GM23338 (cell line): ENCODE data around the gene CXCR1. TPM values are rescaled to one million over a fixed set of nuclear protein-coding genes. Genes with fewer than 3 reads are reported as not detected.
A peak's percentile ranks its signal among the peaks of the same experiment; 100 is the strongest.

Experiments
- ATAC-seq: fragments of 200-7000 bp; cut with Tn5 transposase; 3 replicates; pipeline ENCODE4 v1.9.1; 2020
- DNase-seq: peaks from one replicate; pipeline ENCODE4 v3.0.0-alpha.2; 2015; ENCODE audit warnings: low spot score
- H2AFZ ChIP-seq: fragments of 200-600 bp; sonication (generic); 2 replicates; pipeline ENCODE4 v1.8.0; 2016; ENCODE audit warnings: antibody characterized with exemption, mild to moderate bottlenecking, moderate library complexity
- H3F3A ChIP-seq: fragments of 200-600 bp; sonication (generic); replicated peaks from 2 replicates; pipeline ENCODE4 v1.8.0; 2017; ENCODE audit warnings: antibody characterized with exemption, mixed run types, low read depth
- H3K27ac ChIP-seq: fragments of 200-600 bp; sonication (generic); 2 replicates; pipeline ENCODE4 v1.6.1; 2016; ENCODE audit warnings: low read depth
- H3K27me3 ChIP-seq: fragments of 200-600 bp; sonication (generic); 2 replicates; pipeline ENCODE4 v1.8.0; 2016; ENCODE audit warnings: mild to moderate bottlenecking, mixed run types, moderate library complexity; ENCODE audit not compliant: insufficient read depth
- H3K36me3 ChIP-seq: fragments of 200-600 bp; sonication (generic); 2 replicates; pipeline ENCODE4 v1.8.0; 2016; ENCODE audit warnings: mild to moderate bottlenecking; ENCODE audit not compliant: insufficient read depth
- H3K4me1 ChIP-seq: fragments of 200-600 bp; sonication (generic); 2 replicates; pipeline ENCODE4 v1.8.0; 2016; ENCODE audit warnings: mild to moderate bottlenecking, moderate library complexity; ENCODE audit not compliant: insufficient read depth
- H3K4me2 ChIP-seq: fragments of 200-600 bp; sonication (generic); 2 replicates; pipeline ENCODE4 v1.7.1; 2017; ENCODE audit warnings: mixed run types
- H3K4me3 ChIP-seq: fragments of 200-600 bp; sonication (generic); 2 replicates; pipeline ENCODE4 v1.6.1; 2016; ENCODE audit warnings: mixed run types
- H3K79me2 ChIP-seq: fragments of 200-600 bp; sonication (generic); replicated peaks from 2 replicates; pipeline ENCODE4 v1.8.0; 2017; ENCODE audit warnings: mild to moderate bottlenecking; ENCODE audit not compliant: insufficient read depth
- H3K9me2 ChIP-seq: fragments of 200-600 bp; sonication (generic); 2 replicates; pipeline ENCODE4 v1.8.0; 2017; ENCODE audit not compliant: insufficient read depth
- H4K20me1 ChIP-seq: fragments of 200-600 bp; sonication (generic); replicated peaks from 2 replicates; pipeline ENCODE4 v1.8.0; 2017; ENCODE audit warnings: mild to moderate bottlenecking; ENCODE audit not compliant: insufficient read depth
- H3K27ac Mint-ChIP-seq: 2 replicates; pipeline ENCODE4 v1.8.0; 2020; ENCODE audit warnings: inconsistent platforms, mild to moderate bottlenecking, moderate library complexity, mixed read lengths
- H3K27me3 Mint-ChIP-seq: 3 replicates; pipeline ENCODE4 v1.8.0; 2022; ENCODE audit warnings: low read depth, mild to moderate bottlenecking, moderate library complexity, mixed read lengths, inconsistent platforms; ENCODE audit not compliant: insufficient read depth, poor library complexity
- H3K36me3 Mint-ChIP-seq: 3 replicates; pipeline ENCODE4 v1.8.0; 2021; ENCODE audit warnings: low read depth, mild to moderate bottlenecking, inconsistent platforms, moderate library complexity, mixed read lengths
- H3K4me1 Mint-ChIP-seq: 3 replicates; pipeline ENCODE4 v1.8.0; 2020; ENCODE audit warnings: mild to moderate bottlenecking, inconsistent platforms, mixed read lengths
- H3K4me3 Mint-ChIP-seq: 3 replicates; pipeline ENCODE4 v1.8.0; 2021; ENCODE audit warnings: moderate library complexity, mild to moderate bottlenecking, inconsistent platforms, mixed read lengths
- H3K9me3 Mint-ChIP-seq: 3 replicates; pipeline ENCODE4 v1.8.0; 2020; ENCODE audit warnings: moderate library complexity, mild to moderate bottlenecking, inconsistent platforms, mixed read lengths
- ETS1 ChIP-seq: IDR thresholded peaks from 2 replicates; pipeline ENCODE4 v1.6.1; 2016; ENCODE audit warnings: antibody characterized with exemption
- EZH2phosphoT487 ChIP-seq: fragments of 200-600 bp; sonication (generic); IDR thresholded peaks from one replicate; pipeline ENCODE4 v1.8.1; 2018; ENCODE audit warnings: antibody characterized with exemption; ENCODE audit not compliant: unreplicated experiment
- JUNB ChIP-seq: IDR thresholded peaks from one replicate; pipeline ENCODE4 v1.6.1; 2016; ENCODE audit warnings: antibody characterized with exemption; ENCODE audit not compliant: unreplicated experiment
- REST ChIP-seq: IDR thresholded peaks from one replicate; pipeline ENCODE4 v1.6.1; 2018; ENCODE audit warnings: antibody characterized with exemption; ENCODE audit not compliant: unreplicated experiment
- ZNF114 ChIP-seq: fragments of 250-450 bp; sonication (Bioruptor Pico); IDR thresholded peaks from 2 replicates; pipeline ENCODE4 v1.5.0; 2020; ENCODE audit warnings: mild to moderate bottlenecking, moderate library complexity
- polyA plus RNA-seq: library from polyadenylated mRNA; unstranded; fragments of >200 nt; fragmentation: Nextera tagmentation; extraction: Ambion mirVana; gene quantifications from 2 replicates; pipeline ENCODE4 v1.2.1, GENCODE V29; 2016
- total RNA-seq: library from RNA; depleted of rRNA; stranded (reverse); fragments of >200 nt; shearing (Covaris generic); gene quantifications from 2 replicates; pipeline ENCODE4 v1.2.3, GENCODE V29; 2014
- TF ChIP-seq, protein P1 (sequence below), 2 experiments: fragments of 200-600 bp in 1 of 2; sonication (generic) in 1 of 2; conservative IDR thresholded peaks; 2 replicates each; pipeline versions ENCODE4 v1.5.1 to v1.6.1; 2016 to 2017; ENCODE audit warnings: antibody characterized with exemption in 2 of 2, low read depth in 2 of 2, mild to moderate bottlenecking in 2 of 2, moderate library complexity in 1 of 2
- TF ChIP-seq, protein P2 (sequence below): fragments of 250-450 bp; sonication (Bioruptor Pico); IDR thresholded peaks from 2 replicates; pipeline ENCODE4 v1.5.0; 2020; ENCODE audit warnings: mild to moderate bottlenecking, moderate library complexity

Gene CXCR1
- total and polyA plus RNA-seq, 2 experiments from 2014 or later: not detected

DNA sequence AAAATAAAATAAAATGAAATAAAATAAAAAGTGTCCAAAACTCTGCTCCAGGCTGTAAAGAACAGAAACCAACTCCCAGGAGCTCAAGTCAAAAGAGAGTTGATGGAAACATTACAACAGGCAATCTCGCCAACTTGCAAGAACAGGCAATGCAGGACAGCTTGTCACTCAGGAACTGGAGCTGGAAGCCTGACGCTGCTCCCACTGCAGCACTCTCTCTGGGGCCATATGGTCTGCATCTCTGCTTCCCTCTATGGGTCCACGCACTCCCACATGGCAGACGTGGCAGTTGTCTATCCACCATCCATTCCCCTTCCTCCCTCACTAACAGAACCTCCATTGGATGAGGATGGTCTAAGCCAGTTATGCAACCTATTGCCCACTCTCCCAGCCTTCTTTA is 26.9 kb upstream of the CXCR1 start:
- Mint-ChIP-seq H3K36me3 (no peaks in the 10 kb centered on the region), H3K9me3 (no peaks in the 10 kb centered on the region), H3K27me3 (peaks cover 2% of the 10 kb centered on the region), H3K27ac (no peak overlapping the region), H3K4me1 (peaks cover 11% of the 10 kb centered on the region), H3K4me3 (no peak overlapping the region)
- no peaks in the 10 kb centered on the region for H3K9me2 ChIP-seq
- ATAC-seq: no peak
- H3K4me2 ChIP-seq: no peak overlapping the region
- H3K4me1 ChIP-seq: no peaks in the 10 kb centered on the region
- H3K36me3 ChIP-seq: no peaks in the 10 kb centered on the region
- no peaks in the 10 kb centered on the region for H3K27me3 ChIP-seq
- H4K20me1 ChIP-seq: no peaks in the 10 kb centered on the region
- no peak for TF ChIP-seq REST
- no peak for TF ChIP-seq EZH2phosphoT487
- no peak for TF ChIP-seq ZNF114 (CRISPR knock-in tag)
- TF ChIP-seq, protein P1, sequence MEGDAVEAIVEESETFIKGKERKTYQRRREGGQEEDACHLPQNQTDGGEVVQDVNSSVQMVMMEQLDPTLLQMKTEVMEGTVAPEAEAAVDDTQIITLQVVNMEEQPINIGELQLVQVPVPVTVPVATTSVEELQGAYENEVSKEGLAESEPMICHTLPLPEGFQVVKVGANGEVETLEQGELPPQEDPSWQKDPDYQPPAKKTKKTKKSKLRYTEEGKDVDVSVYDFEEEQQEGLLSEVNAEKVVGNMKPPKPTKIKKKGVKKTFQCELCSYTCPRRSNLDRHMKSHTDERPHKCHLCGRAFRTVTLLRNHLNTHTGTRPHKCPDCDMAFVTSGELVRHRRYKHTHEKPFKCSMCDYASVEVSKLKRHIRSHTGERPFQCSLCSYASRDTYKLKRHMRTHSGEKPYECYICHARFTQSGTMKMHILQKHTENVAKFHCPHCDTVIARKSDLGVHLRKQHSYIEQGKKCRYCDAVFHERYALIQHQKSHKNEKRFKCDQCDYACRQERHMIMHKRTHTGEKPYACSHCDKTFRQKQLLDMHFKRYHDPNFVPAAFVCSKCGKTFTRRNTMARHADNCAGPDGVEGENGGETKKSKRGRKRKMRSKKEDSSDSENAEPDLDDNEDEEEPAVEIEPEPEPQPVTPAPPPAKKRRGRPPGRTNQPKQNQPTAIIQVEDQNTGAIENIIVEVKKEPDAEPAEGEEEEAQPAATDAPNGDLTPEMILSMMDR (conservative IDR thresholded peaks at IDR 0.05; ENCODE audit: low read depth in 2 of 2): no peak
- no peak for TF ChIP-seq JUNB
- TF ChIP-seq ETS1: no peak
- TF ChIP-seq, protein P2, sequence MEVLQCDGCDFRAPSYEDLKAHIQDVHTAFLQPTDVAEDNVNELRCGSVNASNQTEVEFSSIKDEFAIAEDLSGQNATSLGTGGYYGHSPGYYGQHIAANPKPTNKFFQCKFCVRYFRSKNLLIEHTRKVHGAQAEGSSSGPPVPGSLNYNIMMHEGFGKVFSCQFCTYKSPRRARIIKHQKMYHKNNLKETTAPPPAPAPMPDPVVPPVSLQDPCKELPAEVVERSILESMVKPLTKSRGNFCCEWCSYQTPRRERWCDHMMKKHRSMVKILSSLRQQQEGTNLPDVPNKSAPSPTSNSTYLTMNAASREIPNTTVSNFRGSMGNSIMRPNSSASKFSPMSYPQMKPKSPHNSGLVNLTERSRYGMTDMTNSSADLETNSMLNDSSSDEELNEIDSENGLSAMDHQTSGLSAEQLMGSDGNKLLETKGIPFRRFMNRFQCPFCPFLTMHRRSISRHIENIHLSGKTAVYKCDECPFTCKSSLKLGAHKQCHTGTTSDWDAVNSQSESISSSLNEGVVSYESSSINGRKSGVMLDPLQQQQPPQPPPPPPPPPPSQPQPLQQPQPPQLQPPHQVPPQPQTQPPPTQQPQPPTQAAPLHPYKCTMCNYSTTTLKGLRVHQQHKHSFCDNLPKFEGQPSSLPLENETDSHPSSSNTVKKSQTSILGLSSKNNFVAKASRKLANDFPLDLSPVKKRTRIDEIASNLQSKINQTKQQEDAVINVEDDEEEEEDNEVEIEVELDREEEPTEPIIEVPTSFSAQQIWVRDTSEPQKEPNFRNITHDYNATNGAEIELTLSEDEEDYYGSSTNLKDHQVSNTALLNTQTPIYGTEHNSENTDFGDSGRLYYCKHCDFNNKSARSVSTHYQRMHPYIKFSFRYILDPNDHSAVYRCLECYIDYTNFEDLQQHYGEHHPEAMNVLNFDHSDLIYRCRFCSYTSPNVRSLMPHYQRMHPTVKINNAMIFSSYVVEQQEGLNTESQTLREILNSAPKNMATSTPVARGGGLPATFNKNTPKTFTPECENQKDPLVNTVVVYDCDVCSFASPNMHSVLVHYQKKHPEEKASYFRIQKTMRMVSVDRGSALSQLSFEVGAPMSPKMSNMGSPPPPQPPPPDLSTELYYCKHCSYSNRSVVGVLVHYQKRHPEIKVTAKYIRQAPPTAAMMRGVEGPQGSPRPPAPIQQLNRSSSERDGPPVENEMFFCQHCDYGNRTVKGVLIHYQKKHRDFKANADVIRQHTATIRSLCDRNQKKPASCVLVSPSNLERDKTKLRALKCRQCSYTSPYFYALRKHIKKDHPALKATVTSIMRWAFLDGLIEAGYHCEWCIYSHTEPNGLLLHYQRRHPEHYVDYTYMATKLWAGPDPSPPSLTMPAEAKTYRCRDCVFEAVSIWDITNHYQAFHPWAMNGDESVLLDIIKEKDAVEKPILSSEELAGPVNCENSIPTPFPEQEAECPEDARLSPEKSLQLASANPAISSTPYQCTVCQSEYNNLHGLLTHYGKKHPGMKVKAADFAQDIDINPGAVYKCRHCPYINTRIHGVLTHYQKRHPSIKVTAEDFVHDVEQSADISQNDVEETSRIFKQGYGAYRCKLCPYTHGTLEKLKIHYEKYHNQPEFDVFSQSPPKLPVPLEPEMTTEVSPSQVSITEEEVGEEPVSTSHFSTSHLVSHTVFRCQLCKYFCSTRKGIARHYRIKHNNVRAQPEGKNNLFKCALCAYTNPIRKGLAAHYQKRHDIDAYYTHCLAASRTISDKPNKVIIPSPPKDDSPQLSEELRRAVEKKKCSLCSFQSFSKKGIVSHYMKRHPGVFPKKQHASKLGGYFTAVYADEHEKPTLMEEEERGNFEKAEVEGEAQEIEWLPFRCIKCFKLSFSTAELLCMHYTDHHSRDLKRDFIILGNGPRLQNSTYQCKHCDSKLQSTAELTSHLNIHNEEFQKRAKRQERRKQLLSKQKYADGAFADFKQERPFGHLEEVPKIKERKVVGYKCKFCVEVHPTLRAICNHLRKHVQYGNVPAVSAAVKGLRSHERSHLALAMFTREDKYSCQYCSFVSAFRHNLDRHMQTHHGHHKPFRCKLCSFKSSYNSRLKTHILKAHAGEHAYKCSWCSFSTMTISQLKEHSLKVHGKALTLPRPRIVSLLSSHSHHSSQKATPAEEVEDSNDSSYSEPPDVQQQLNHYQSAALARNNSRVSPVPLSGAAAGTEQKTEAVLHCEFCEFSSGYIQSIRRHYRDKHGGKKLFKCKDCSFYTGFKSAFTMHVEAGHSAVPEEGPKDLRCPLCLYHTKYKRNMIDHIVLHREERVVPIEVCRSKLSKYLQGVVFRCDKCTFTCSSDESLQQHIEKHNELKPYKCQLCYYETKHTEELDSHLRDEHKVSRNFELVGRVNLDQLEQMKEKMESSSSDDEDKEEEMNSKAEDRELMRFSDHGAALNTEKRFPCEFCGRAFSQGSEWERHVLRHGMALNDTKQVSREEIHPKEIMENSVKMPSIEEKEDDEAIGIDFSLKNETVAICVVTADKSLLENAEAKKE: no peak
- H2AFZ ChIP-seq: peak overlapping the region; percentile 59; the same call in 1 of the 2 replicates
- no peaks in the 10 kb centered on the region for H3K79me2 ChIP-seq
- DNase-seq: no peak
- no peak overlapping the region for H3K27ac ChIP-seq
- no peak overlapping the region for H3K4me3 ChIP-seq
- H3F3A ChIP-seq: no peaks in the 10 kb centered on the region
